ENCODE results near the gene CCDC18.

- TF ChIP-seq, protein P1, sequence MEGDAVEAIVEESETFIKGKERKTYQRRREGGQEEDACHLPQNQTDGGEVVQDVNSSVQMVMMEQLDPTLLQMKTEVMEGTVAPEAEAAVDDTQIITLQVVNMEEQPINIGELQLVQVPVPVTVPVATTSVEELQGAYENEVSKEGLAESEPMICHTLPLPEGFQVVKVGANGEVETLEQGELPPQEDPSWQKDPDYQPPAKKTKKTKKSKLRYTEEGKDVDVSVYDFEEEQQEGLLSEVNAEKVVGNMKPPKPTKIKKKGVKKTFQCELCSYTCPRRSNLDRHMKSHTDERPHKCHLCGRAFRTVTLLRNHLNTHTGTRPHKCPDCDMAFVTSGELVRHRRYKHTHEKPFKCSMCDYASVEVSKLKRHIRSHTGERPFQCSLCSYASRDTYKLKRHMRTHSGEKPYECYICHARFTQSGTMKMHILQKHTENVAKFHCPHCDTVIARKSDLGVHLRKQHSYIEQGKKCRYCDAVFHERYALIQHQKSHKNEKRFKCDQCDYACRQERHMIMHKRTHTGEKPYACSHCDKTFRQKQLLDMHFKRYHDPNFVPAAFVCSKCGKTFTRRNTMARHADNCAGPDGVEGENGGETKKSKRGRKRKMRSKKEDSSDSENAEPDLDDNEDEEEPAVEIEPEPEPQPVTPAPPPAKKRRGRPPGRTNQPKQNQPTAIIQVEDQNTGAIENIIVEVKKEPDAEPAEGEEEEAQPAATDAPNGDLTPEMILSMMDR (IDR thresholded peaks at IDR 0.05): no peak
- no peak for TF ChIP-seq ZFX (IDR thresholded peaks at IDR 0.05; ENCODE audit: borderline replicate concordance)
Observed at GRCh38 chr1:93275634-93276295, 95.2 kb downstream of the CCDC18 start.
